HuH-7 (cell line): Measurements from ENCODE around the gene SIX5.

Source experiments
- DNase-seq: peaks from one replicate; pipeline ENCODE4 v3.0.0; 2011; ENCODE audit warnings: low spot score

Gene SIX5

DNA sequence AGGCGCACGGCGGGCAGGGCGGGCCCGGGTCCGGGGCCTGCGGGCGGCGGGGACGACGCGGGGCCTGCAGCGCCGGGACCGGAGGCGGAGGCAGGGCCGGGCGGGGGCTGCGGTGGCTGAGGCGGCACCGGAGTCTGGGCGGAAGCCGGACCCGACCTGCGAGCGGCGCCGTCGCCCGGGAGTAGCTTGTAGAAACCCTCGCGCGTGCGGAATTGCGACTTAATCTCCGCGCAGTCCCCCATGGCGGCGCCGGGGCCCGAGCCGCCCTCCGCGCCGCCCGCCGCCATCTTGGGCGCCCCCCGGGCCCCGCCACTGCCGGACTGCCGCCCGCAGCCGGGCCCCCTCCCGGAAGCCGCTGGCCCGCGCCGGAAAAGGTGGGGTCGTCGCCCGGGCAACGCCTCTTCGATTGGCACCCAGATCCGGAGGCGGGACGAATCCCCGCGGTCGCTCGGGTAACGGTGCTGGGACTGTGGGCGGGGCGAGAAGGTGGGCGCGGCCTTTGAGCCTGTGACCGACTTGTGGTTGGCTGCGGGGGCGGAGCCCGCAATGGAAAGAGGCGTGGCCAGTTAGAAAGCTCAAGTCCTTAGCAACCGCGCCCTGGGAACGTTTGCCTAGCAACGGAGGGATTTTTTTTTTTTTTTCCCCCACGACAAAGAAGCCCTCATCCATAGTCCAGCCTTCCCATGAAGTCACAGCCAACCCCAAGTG, 23.6 kb upstream of the SIX5 start, which contains the start of gene DMWD:
Gene DMWD, minus strand, starts transcription at position 376 of the 708 bp plus-strand sequence. Its CDS starts 89 bp downstream, at position 287.
- DNase-seq, result peak; percentile 96

DNA sequence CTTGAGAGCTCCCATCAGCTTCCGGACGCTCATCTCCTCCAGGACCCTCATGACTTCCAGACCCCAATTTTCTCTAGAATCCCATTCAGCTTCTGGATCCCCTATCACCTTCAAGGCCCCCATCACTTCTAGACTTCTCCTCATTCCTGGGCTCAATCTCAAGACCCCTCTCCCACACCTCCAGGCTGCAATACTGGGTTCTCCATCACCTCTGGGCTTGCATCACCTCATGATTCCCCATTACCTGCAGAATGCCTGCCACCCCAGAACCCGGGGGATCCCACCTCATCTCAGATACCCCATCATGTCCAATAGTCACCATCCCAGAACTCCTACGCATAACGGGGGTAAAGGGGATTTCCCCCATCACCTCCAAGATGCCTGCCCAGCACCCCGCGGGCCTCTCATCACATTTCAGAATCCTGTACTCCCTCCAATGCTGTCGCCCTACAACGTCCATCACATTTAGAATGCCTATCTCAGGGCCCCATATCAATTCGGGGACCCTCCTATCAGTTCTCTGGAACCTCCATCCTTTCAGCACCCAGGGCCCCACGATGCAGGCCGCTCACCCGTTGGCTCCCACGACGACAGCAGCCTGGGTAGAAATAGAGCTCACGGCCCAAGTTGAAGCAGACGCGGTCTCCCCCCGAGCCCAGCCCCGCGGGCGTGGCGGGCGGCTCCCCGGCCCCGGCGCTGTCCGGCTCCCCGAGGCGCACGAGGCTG, 22.9 kb upstream of the SIX5 start:
- no peak for DNase-seq

DNA sequence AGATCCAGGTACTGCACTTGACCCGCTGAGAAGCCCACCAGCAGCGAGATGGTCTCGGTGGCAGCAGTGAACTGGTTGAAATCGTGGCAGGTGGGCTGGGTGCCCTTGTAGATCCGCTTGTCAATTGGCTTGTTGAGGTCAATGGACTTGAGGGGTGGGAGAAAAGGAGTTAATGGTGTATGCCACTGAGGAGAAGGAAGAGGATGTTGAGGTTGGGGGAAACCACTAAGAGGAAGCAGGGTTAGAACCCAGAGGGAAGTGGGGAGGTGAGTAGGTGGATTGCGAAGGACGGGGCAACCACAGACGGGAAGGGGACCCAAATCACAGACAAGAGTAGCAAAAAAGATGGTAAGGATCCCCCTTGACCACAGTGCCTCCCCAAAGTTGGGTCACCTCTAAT, 21.9 kb upstream of the SIX5 start:
- no peak for DNase-seq

DNA sequence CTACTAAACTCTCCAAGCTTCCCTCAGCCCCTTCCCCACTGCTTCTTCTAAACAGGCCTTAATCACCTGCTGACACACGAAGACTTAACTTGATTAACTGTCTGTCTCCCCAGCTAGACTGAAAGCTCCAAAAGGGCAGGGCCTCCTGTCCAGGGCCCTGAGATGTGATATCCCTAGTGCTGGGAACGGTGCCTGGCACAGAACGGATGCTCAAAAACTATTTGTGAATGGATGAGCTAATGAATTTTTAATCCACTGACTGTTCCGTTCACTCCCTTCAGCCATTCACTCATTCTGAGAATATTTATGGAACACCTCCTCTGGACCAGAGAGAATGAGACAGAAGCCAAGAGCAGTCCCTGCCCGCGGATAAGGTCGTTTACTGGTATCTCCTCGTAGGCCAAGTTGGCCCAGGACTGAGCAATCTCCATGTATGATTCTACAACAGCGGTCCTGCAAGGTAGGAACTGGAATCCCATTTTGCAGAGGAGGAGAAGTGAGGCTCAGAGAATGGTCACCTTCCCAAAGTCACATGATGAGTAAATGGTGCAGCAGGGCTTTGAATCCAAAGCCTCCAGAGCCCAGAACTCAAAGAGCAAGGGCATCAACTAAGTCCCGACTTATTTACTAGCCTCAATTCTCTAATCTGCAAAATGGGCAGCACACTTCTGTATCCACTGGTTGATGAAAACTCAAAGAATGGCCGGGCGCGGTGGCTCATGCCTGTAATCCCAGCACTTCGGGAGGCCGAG, 20.2 kb upstream of the SIX5 start:
- DNase-seq, result no peak

DNA sequence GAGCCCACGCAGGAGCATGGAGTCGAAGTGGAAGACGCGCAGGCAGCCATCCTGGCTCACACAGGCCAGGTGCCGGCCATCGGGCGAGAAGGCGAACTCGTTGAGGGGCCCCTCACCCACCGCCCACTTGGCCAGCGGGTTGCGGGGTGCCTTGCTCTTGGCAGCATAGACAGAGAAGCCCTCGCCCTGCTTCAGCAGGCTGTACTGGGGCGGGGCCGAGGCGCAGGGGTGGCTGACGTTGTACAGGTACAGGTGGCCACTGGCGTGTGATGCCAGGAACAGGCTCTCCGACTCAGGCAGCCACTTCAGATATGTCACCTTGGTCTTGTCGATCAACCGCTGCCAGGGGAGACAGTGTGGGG, 17.5 kb upstream of the SIX5 start:
- DNase-seq, result no peak

DNA sequence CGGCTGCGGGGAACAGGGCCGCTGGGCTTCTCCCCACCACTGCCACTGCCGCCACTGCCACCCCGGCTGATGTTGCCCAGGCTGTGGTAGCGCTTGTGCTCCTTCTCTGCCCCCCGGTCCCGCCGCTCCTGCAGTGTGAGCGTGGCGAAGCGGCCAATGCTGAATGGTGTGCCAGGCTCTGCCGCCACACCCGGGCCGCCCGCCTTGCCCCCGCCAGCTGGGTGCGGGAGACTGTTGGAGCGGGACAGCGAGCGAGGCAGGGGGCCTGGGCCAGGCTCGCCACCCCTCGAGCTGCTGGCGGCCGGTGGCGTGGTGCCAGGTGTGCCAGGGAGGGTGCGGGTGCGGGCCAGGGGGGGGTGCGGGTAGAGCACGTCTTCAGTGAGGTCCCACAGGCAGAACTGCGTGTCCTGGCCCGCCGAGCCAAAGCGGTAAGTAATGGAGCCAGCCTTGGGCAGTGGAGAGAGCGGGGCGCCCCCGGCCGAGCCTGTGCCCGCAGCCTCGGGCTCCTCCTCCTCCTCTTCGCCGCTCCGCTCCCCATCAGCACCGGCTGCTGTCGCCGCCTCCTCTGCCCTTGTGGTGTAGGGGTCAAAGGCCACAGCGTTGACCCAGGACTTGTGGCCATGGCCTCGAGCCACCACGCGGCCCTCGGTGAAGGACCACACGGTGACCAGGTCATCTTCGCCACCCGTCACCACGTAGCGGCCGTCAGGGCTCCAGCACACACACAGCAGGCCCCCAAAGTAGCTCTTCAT, 16.9 kb upstream of the SIX5 start:
- DNase-seq, result no peak

DNA sequence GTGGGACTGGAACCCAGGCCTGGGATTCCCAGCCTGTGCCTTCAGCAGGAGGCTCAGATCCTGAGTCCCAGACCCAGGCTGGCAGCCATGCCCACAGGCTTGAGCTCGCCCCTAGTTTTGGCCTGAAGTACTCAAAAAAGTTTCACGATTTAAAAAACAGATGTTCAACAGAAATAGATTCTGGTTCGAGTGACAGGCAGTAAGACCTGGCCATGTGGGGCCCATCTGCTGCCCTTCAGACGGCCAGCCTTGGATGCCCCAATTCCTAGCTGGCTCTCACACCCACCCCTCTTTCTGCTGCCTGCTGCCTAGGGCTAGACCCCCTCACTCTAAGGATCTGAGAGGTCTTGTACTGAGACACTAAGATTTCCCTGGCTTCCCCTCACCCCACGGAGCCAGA, 16.0 kb upstream of the SIX5 start:
- DNase-seq, result no peak

DNA sequence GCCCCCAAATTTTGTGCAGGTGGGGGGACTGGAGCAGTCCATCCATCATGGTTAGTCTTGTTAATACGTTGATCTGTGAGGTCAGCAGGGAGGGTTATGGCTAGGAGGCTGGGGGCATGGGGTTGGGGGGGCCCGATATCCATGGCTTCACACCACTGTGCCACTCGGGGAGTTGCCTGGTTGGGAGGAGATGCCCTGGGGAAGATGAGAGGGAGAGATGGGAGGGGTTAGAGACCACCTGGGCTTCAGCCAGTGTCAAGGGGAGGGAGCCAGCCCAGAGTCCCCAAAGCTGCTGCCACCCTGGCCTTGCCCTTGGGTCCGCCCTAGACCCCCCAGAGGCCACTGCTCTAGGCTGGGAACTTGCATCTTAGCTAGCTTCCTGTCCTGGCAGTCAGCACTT, 15.0 kb upstream of the SIX5 start:
- no peak for DNase-seq

DNA sequence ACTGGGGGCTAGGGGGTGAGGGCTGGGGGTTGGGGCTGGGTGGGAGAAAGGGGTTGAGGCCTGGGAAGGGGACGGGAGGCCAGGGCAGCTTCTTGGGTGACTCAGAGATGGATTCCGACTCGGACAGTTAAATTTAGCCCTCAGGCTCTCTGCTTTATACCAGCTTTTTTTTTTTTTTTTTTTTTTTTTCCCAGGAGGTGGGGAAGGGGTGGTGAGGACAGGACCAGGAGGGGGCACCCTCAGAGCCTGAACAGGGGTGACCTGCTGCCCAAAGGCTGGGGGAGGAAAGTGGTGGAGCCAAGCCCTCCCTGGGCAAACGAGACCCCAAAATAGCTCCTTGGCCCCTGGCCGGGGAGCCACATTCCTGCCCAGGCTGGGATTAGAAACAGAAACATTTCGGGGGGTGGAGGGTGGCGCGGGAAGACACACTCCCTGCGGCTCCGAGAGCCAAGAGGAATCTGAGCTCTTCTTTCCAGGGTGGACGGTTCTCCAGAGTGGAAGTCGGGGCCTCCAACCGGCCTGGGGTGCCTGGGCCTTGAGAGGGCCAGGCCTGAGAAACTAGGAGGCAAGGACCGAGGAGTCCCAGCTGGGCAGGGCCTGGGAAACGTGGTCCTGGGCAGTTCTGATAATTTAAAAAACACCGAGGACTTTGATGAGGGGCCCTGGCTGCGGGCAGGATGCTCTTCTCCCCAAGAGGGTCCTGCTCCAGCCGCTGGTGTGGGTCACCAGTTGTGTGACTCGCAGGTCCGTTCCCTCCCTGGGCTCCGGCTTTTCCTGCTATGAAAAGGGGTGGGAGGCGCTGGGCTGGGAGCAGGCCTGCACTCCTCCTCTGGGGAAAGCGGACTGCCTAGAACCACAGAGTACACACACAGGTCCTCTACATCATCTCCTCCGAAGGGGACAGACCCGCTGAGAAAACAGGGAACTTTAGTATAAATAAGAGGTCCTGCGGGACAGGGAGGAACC, 14.1 kb upstream of the SIX5 start:
- DNase-seq, result no peak

DNA sequence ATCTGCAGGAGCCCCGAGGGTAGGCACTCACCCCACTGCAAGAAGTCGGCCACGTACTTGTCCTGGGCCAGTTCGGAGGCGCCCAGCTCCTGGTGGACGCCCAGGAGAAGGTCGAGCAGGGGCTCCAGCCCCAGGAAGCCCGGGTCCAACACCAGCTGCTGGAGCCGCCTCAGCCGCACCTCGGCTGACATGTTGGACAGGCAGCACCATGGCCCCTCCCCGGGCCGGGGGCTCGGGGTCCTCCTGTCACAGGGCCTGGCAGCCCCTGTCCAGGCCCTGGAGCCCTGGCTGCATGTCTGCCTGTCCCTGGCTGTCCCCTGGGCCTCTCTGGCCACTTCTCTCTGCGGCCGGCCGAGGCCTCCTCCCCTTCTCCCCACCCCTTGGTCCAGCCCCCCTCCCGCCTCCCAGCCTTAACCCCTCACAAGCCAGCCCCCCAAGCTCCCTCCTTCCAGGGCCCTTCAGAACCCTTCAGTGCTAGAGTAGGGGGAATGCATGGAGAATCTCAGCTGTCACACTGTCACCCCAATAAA, 13.2 kb upstream of the SIX5 start, which contains the start of gene DMPK:
Gene DMPK, minus strand, starts transcription at position 329 of the 530 bp plus-strand sequence. Its CDS starts 138 bp downstream, at position 191.
- no peak for DNase-seq

DNA sequence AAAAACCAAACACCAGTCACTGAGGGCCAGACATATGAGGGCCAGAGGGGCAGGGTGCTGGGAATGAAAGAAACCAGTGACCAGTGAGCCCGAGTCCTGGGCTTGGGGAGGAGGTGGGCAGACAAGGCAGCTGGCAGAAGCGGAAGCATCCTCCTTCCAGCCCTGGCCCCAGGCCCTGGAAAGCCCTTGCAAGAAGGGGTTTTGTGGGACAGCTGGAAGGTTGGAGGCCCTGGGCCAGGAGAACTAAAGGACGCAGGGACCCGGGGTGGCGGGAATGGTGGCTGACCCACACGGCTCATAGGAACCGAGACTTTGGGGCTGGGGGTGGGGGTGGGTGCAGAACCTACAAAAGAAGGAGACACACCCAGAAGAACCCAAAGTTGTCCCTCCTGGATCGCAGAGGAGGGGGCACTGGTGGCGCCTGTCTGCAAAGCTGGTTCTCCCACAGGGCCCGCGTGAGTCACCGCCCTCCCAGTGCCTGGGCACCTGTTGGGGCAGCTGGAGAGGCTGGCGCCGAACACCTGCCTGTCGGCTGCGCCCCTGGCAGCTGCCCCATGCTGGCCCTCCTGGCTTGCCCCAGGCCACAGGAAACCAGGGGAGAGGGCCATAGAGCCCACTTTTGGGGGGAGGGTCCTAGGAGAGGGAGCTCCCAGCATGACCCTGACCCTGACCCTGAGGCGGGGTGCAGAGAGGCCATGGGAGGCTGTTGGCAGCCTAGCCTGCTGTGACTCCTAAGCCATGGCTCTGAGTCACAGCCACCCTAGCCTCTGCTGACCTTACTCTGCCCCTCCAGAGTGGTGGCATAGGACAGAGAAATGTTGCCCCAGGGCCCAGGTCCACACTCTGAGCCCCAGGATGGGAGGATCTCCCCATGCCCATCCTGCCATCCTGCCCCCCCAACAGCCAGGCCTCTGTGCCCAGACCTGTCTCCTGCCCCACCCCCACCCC, 12.4 kb upstream of the SIX5 start:
- no peak for DNase-seq

DNA sequence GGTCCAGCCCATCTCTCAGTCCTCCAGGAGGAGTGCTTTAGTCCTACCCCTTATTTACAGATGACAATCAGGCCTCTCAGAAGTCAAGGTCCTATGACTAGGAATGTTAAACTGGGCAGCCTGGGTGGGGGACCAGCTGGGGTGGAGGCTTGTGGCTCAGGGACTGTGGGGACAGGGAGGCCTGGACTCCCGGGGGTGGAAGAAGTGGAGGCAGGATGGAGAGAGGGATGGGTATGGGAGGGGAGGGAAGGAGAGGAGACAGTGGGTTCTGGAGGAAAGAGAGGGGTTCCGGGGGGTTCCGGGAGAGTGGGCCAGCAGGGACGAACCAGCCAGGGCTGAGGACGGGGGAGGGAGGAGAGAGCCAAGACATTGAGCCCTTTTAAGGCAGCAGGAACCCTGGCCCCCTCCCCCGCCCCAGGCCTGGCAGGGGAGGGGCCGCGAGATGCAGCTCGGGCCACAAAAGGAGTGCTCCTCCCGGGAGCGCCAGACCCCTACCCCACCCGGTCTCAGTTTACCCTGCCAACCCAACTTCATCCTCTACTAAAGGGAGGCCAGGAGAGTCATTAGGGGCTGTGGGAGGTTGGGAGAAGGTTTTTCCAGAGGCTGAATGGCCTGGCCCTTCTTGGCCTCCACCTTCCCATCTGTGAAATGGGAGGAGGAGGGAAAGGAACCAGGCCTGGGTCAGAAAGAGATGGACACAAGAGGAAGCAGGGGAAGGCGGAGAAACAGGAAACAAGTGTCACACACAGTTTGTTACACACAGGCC, 11.6 kb upstream of the SIX5 start:
- peak; percentile 65 for DNase-seq

DNA sequence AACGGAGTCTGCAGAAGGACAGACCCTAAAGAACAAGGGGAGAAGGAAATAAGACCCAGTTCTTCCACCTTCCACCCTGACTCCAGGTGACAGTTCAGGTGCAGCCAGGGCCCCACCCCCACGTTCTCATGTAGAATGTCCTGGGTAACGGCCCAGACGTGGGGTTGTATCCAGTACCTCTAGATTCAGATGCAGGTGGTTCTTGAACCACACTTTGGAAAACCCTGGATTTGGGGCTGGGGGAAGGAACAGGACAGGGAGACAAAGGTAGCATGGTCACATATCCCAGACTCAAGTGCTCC, 11.0 kb upstream of the SIX5 start:
- no peak for DNase-seq

DNA sequence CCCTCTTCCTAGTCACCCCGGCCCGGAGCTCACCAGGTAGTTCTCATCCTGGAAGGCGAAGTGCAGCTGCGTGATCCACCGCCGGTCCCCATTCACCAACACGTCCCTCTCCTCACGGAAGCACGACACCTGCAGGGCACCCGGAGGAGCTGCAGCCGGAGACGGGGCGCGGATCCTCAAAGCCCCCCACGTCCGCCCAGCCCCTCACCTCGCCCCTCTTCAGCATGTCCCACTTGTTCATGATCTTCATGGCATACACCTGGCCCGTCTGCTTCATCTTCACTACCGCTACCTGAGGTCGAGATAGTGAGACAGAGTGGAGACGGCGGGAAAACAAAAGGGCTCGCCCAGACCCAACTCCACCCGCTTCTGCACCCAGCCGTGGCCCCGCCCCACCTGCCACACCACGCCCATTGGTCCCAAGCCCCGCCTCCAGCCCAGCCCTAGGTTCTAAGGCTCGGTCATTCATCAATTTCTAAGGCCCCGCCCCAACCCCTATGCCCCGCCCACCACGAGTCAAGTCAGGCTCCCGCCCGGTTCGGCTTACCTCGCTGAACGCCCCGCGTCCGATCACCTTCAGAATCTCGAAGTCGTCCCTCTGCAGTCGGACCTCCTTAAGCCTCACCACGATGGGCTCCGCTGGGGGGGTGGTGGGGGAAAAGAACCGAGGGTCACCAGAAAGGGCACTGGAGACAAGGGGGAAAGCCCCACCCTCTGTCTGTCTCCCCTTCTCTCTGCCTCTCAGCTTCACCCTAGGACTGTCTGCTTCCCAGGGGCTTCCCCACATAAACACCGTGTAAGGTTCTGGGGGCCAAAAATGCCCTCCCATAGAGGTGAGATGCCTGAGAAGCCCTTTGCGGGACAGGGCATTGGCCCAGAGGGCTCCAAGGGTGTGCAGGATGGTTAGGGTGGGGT, 10.4 kb upstream of the SIX5 start:
- peak; percentile 94 for DNase-seq

DNA sequence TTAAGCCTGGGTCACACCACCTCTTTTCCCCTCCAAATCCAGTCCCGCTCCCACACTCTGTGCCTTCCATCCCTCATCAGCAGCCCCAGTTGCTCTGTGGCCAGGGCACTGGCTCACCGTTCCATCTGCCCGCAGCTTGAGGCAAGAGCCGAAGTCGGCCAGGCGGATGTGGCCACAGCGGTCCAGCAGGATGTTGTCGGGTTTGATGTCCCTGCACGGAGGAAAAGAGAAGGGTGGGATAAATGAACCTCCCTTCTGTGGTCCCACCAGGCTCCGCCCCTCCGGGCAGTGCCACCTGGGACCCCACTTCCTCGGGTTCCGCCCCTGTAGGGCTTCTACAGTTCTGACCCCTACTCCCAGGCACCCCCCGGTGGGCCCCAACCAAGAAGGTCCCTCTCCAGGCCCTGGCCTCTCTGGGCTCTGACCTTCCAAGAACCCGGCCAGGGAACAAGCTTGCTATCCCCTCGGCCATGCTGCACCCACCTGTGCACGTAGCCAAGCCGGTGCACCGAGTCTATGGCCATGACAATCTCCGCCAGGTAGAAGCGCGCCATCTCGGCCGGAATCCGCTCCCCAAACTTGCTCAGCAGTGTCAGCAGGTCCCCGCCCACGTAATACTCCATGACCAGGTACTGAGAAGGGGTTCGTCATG, 9.1 kb upstream of the SIX5 start:
- no peak for DNase-seq

DNA sequence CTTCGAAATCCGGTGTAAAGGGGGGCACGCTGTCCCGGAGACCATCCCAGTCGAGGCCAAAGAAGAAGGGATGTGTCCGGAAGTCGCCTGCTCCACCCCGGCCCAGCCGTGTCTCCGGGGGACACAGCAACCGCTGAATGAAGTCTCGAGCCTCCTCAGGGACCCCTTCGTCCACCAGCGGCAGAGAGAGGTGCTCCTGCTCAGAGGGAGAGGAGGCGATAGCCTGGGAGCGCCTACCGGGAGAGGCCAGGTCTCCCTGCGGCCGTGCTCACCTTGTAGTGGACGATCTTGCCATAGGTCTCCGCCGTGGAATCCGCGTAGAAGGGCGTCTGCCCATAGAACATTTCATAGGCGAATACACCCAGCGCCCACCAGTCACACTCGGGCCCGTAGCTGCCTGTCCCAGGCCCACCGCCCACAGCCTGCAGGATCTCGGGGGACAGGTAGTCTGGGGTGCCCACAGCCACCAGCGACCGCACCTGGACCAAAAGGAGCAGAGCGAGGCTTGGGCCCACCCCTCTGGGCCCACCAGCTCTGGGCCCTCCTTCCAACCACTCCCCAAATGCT, 8.4 kb upstream of the SIX5 start:
- no peak for DNase-seq

DNA sequence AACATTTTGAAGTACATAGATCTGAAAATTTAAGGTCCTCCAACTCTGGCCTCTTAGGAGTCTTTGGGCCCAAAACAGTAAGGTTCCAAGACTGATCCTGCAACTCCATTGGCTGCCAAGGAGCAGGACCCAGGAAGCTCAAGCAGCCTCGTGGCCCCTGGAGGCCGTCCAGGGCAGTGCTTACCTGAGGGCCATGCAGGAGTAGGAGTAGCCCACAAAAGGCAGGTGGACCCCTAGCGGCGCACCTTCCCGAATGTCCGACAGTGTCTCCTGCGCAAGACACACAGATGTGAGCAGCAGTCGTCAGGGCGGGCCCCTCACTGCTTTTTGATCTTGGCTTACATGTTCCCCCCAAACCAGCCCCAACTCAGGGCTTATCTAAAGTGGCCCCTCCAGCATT, 5.7 kb upstream of the SIX5 start:
- DNase-seq, result peak; percentile 66
